Activated T-helper 2 cell treated with anti-CD3 and anti-CD28 coated beads, Interferon-gamma antibody, Interleukin-2, Interleukin-4, amounts not matched to agents 10 μg/mL and 5 μg/mL and 100 μg/mL, durations not matched to agents 14 hours and 24 hours and 36 hours (primary cell): Measurements from ENCODE around the gene MYO5C. TPM values are rescaled to one million over a fixed set of nuclear protein-coding genes. Genes with fewer than 3 reads are reported as not detected.

Experiments used
- DNase-seq: peaks from one replicate; pipeline ENCODE4 v3.0.0; 2021; ENCODE audit warnings: low spot score
- H3K27ac Mint-ChIP-seq: one replicate; pipeline ENCODE4 v1.8.0; 2021; ENCODE audit warnings: mixed read lengths
- H3K27me3 Mint-ChIP-seq: one replicate; pipeline ENCODE4 v1.8.0; 2021; ENCODE audit warnings: low read depth, mixed read lengths
- H3K36me3 Mint-ChIP-seq: one replicate; pipeline ENCODE4 v1.8.0; 2021; ENCODE audit warnings: low read depth, mixed read lengths
- H3K4me1 Mint-ChIP-seq: one replicate; pipeline ENCODE4 v1.8.0; 2021; ENCODE audit warnings: low read depth, mixed read lengths
- H3K4me3 Mint-ChIP-seq: one replicate; pipeline ENCODE4 v1.8.0; 2021; ENCODE audit warnings: low read depth, mild to moderate bottlenecking, moderate library complexity, mixed read lengths
- H3K9me3 Mint-ChIP-seq: one replicate; pipeline ENCODE4 v1.8.0; 2021; ENCODE audit warnings: mixed read lengths
- intact Hi-C: fragments of 100-400 bp; cut with micrococcal nuclease; formaldehyde crosslinking; loops from one replicate; pipeline ENCODE4 v1.15.1; 2023
- total RNA-seq: library from RNA; stranded (reverse); gene quantifications from 2 replicates; pipeline ENCODE4 v1.2.3, GENCODE V29; 2022

The MYO5C gene
- total RNA-seq, 1 donor from 2014 or later, result 0.32 TPM

- H3K9me3 Mint-ChIP-seq, result no peaks in the 10 kb centered on the region
Observed at GRCh38 chr15:52161406-52161966, 134.1 kb downstream of the MYO5C start.

GRCh38 chr15:52159645-52160044, 136.0 kb downstream of the MYO5C start:
- Mint-ChIP-seq H3K4me3 (no peak overlapping the region), H3K36me3 (peaks cover 33% of the 10 kb centered on the region), H3K27me3 (no peaks in the 10 kb centered on the region), H3K4me1 (peaks cover 2% of the 10 kb centered on the region), H3K27ac (no peak overlapping the region), H3K9me3 (no peaks in the 10 kb centered on the region)
- no peak for DNase-seq
- intact Hi-C loops, result no loop called here

More at GRCh38 chr15:52161406-52161966, 134.1 kb downstream of the MYO5C start:
- no peak for DNase-seq
- Mint-ChIP-seq H3K27me3 (no peaks in the 10 kb centered on the region), H3K4me1 (peaks cover 17% of the 10 kb centered on the region), H3K27ac (no peak overlapping the region), H3K36me3 (peaks cover 34% of the 10 kb centered on the region), H3K4me3 (no peak overlapping the region)
- intact Hi-C loops, result no loop called here

GRCh38 chr15:52158084-52158765, 137.4 kb downstream of the MYO5C start:
- H3K27ac Mint-ChIP-seq, result no peak overlapping the region
- intact Hi-C loops, result no loop called here
- DNase-seq, result no peak
- H3K9me3 Mint-ChIP-seq, result no peaks in the 10 kb centered on the region
- H3K4me1 Mint-ChIP-seq, result no peaks in the 10 kb centered on the region
- no peaks in the 10 kb centered on the region for H3K27me3 Mint-ChIP-seq
- H3K36me3 Mint-ChIP-seq, result peaks cover 34% of the 10 kb centered on the region
- no peak overlapping the region for H3K4me3 Mint-ChIP-seq

GRCh38 chr15:52155878-52156277, 139.7 kb downstream of the MYO5C start:
- H3K9me3 Mint-ChIP-seq, result no peaks in the 10 kb centered on the region
- no peak for DNase-seq
- no peaks in the 10 kb centered on the region for H3K4me1 Mint-ChIP-seq
- H3K4me3 Mint-ChIP-seq, result no peak overlapping the region
- intact Hi-C loops, result no loop called here
- H3K27ac Mint-ChIP-seq, result no peak overlapping the region
- H3K27me3 Mint-ChIP-seq, result no peaks in the 10 kb centered on the region
- H3K36me3 Mint-ChIP-seq, result peaks cover 24% of the 10 kb centered on the region

GRCh38 chr15:52154896-52155865, 140.4 kb downstream of the MYO5C start:
- intact Hi-C loops, result no loop called here
- H3K4me3 Mint-ChIP-seq, result no peak overlapping the region
- H3K9me3 Mint-ChIP-seq, result no peaks in the 10 kb centered on the region
- no peak overlapping the region for H3K27ac Mint-ChIP-seq
- peaks cover 20% of the 10 kb centered on the region for H3K36me3 Mint-ChIP-seq
- H3K4me1 Mint-ChIP-seq, result no peaks in the 10 kb centered on the region
- no peaks in the 10 kb centered on the region for H3K27me3 Mint-ChIP-seq
- DNase-seq, result no peak

- Mint-ChIP-seq H3K27me3 (no peaks in the 10 kb centered on the region), H3K36me3 (peaks cover 18% of the 10 kb centered on the region), H3K4me1 (no peaks in the 10 kb centered on the region), H3K9me3 (no peaks in the 10 kb centered on the region), H3K27ac (no peak overlapping the region), H3K4me3 (no peak overlapping the region)
- intact Hi-C loops, result no loop called here
- no peak for DNase-seq
Observed at GRCh38 chr15:52153900-52154895, 141.4 kb downstream of the MYO5C start.

GRCh38 chr15:52151353-52151752, 144.3 kb downstream of the MYO5C start:
- no peak for DNase-seq
- H3K4me3 Mint-ChIP-seq, result no peak overlapping the region
- H3K27me3 Mint-ChIP-seq, result no peaks in the 10 kb centered on the region
- H3K36me3 Mint-ChIP-seq, result peaks cover 27% of the 10 kb centered on the region
- H3K27ac Mint-ChIP-seq, result no peak overlapping the region
- no peaks in the 10 kb centered on the region for H3K9me3 Mint-ChIP-seq
- H3K4me1 Mint-ChIP-seq, result no peaks in the 10 kb centered on the region
- intact Hi-C loops, result no loop called here

- Mint-ChIP-seq H3K27ac (no peak overlapping the region), H3K9me3 (no peaks in the 10 kb centered on the region), H3K4me1 (no peaks in the 10 kb centered on the region), H3K27me3 (no peaks in the 10 kb centered on the region), H3K36me3 (peaks cover 30% of the 10 kb centered on the region), H3K4me3 (no peak overlapping the region)
- DNase-seq, result no peak
- intact Hi-C loops, result no loop called here
Observed at GRCh38 chr15:52150871-52151270, 144.7 kb downstream of the MYO5C start.

- DNase-seq, result no peak
- no peaks in the 10 kb centered on the region for H3K4me1 Mint-ChIP-seq
- H3K27ac Mint-ChIP-seq, result no peak overlapping the region
- H3K4me3 Mint-ChIP-seq, result no peak overlapping the region
- H3K9me3 Mint-ChIP-seq, result no peaks in the 10 kb centered on the region
- intact Hi-C loops, result no loop called here
- no peaks in the 10 kb centered on the region for H3K27me3 Mint-ChIP-seq
- H3K36me3 Mint-ChIP-seq, result peaks cover 33% of the 10 kb centered on the region
Observed at GRCh38 chr15:52150043-52150825, 145.4 kb downstream of the MYO5C start.

GRCh38 chr15:52148403-52148802, 147.2 kb downstream of the MYO5C start:
- no peak for DNase-seq
- no peaks in the 10 kb centered on the region for H3K9me3 Mint-ChIP-seq
- H3K36me3 Mint-ChIP-seq, result peaks cover 30% of the 10 kb centered on the region
- no peaks in the 10 kb centered on the region for H3K4me1 Mint-ChIP-seq
- no peak overlapping the region for H3K4me3 Mint-ChIP-seq
- no peaks in the 10 kb centered on the region for H3K27me3 Mint-ChIP-seq
- H3K27ac Mint-ChIP-seq, result no peak overlapping the region
- intact Hi-C loops, result no loop called here

- intact Hi-C loops, result no loop called here
- H3K27me3 Mint-ChIP-seq, result no peaks in the 10 kb centered on the region
- H3K4me1 Mint-ChIP-seq, result no peaks in the 10 kb centered on the region
- no peak overlapping the region for H3K4me3 Mint-ChIP-seq
- H3K9me3 Mint-ChIP-seq, result no peaks in the 10 kb centered on the region
- DNase-seq, result no peak
- no peak overlapping the region for H3K27ac Mint-ChIP-seq
- peaks cover 23% of the 10 kb centered on the region for H3K36me3 Mint-ChIP-seq
Observed at GRCh38 chr15:52146776-52147175, 148.8 kb downstream of the MYO5C start.
